C4-2B (cell line): ENCODE measurements around the gene PCARE.

Experiments used
- CTCF ChIP-seq: fragments of 450-650 bp; conservative IDR thresholded peaks from 2 replicates; pipeline ENCODE4 v1.5.1; 2017; ENCODE audit warnings: mild to moderate bottlenecking
- ZFX ChIP-seq: fragments of 450-650 bp; IDR thresholded peaks from 2 replicates; pipeline ENCODE4 v1.6.1; 2017

- TF ChIP-seq CTCF: no peak
- TF ChIP-seq ZFX: no peak
These were observed 10.5 kb downstream of the PCARE start for GRCh38 chr2:29063646-29064345.
